GM12878 (cell line): ENCODE measurements around the gene SELENBP1. TPM values are rescaled to one million over a fixed set of nuclear protein-coding genes. Genes with fewer than 3 reads are reported as not detected.

ENCODE experiments used
- BRCA1 ChIP-seq: IDR thresholded peaks from 2 replicates; pipeline ENCODE4 v1.6.1; 2011; ENCODE audit warnings: low read depth, low read length, improper control_type of control experiment
- CBFB ChIP-seq: IDR thresholded peaks from 2 replicates; pipeline ENCODE4 v1.6.1; 2016; ENCODE audit warnings: antibody characterized with exemption, low read depth
- EED ChIP-seq: sonication (generic); IDR thresholded peaks from 2 replicates; pipeline ENCODE4 v1.6.1; 2016; ENCODE audit warnings: antibody characterized with exemption, low read depth
- EGR1 ChIP-seq, 2 experiments: IDR thresholded peaks; 1 replicate in 1 of 2; 2 replicates in 1 of 2; pipeline ENCODE4 v1.6.1; 2011 to 2012; ENCODE audit warnings: low read depth in 2 of 2, low read length in 2 of 2, borderline replicate concordance in 1 of 2, mild to moderate bottlenecking in 1 of 2, moderate library complexity in 1 of 2
- ELK1 ChIP-seq: IDR thresholded peaks from 2 replicates; pipeline ENCODE4 v1.6.1; 2012; ENCODE audit warnings: low read depth, low read length, improper control_type of control experiment
- GATAD2B ChIP-seq: fragments of 450-650 bp; conservative IDR thresholded peaks from 2 replicates; pipeline ENCODE4 v1.6.1; 2017; ENCODE audit warnings: low read depth, mild to moderate bottlenecking, moderate library complexity
- IKZF1 ChIP-seq: fragments of 450-650 bp; conservative IDR thresholded peaks from 2 replicates; pipeline ENCODE4 v1.6.1; 2017; ENCODE audit warnings: antibody characterized with exemption, mild to moderate bottlenecking
- IKZF2 ChIP-seq, 2 experiments: fragments of 450-650 bp; IDR thresholded peaks; 2 replicates each; pipeline ENCODE4 v1.6.1; 2017; ENCODE audit warnings: mild to moderate bottlenecking in 2 of 2, moderate library complexity in 2 of 2
- IRF5 ChIP-seq: fragments of 450-650 bp; IDR thresholded peaks from 2 replicates; pipeline ENCODE4 v1.6.1; 2017; ENCODE audit warnings: borderline replicate concordance
- KAT2A ChIP-seq: conservative IDR thresholded peaks from 2 replicates; pipeline ENCODE4 v1.6.1; 2011; ENCODE audit warnings: low read depth, low read length; ENCODE audit not compliant: control insufficient read depth
- MLLT1 ChIP-seq: fragments of 450-650 bp; IDR thresholded peaks from 2 replicates; pipeline ENCODE4 v1.6.1; 2016; ENCODE audit warnings: mild to moderate bottlenecking
- MTA2 ChIP-seq: fragments of 450-650 bp; IDR thresholded peaks from 2 replicates; pipeline ENCODE4 v1.6.1; 2016; ENCODE audit warnings: low read depth, mild to moderate bottlenecking, moderate library complexity
- NBN ChIP-seq: fragments of 450-650 bp; IDR thresholded peaks from 2 replicates; pipeline ENCODE4 v1.6.1; 2016
- NKRF ChIP-seq: fragments of 450-650 bp; conservative IDR thresholded peaks from 2 replicates; pipeline ENCODE4 v1.6.1; 2017; ENCODE audit warnings: mild to moderate bottlenecking, moderate library complexity
- PAX5 ChIP-seq: IDR thresholded peaks from 2 replicates; pipeline ENCODE4 v1.6.1; 2011; ENCODE audit warnings: low read depth, low read length, borderline replicate concordance
- POLR2A ChIP-seq: IDR thresholded peaks from 2 replicates; pipeline ENCODE4 v1.6.1; 2011; ENCODE audit warnings: low read depth, mild to moderate bottlenecking, low read length
- POLR2AphosphoS5 ChIP-seq: IDR thresholded peaks from 2 replicates; pipeline ENCODE4 v1.6.1; 2011; ENCODE audit warnings: mild to moderate bottlenecking, low read length, inconsistent platforms
- RUNX3 ChIP-seq: IDR thresholded peaks from 2 replicates; pipeline ENCODE4 v1.6.1; 2012; ENCODE audit warnings: low read length, inconsistent platforms
- SMARCA5 ChIP-seq: fragments of 450-650 bp; IDR thresholded peaks from 2 replicates; pipeline ENCODE4 v1.6.1; 2017; ENCODE audit warnings: mild to moderate bottlenecking
- YY1 ChIP-seq: IDR thresholded peaks from 2 replicates; pipeline ENCODE4 v1.6.1; 2011; ENCODE audit warnings: low read depth, mild to moderate bottlenecking, low read length
- ZBED1 ChIP-seq: IDR thresholded peaks from 2 replicates; pipeline ENCODE4 v1.6.1; 2016; ENCODE audit warnings: borderline replicate concordance
- ZNF592 ChIP-seq: fragments of 450-650 bp; IDR thresholded peaks from 2 replicates; pipeline ENCODE4 v1.6.1; 2017; ENCODE audit warnings: mild to moderate bottlenecking, moderate library complexity
- polyA plus RNA-seq, 11 experiments: library from polyadenylated mRNA; depleted of rRNA in 4 of 11; unstranded in 6 of 11; stranded (reverse) in 5 of 11; fragments of >200 nt; fragmentation: Nextera tagmentation in 4 of 11; fragmentation: Illumina TruSeq in 1 of 11; extraction: Ambion mirVana in 4 of 11; extraction: Trizol in 1 of 11; gene quantifications; 1 replicate in 1 of 11; 2 replicates in 10 of 11; pipeline versions ENCODE4 v1.2.1 to v1.2.3, GENCODE V29; 2011 to 2016; ENCODE audit warnings: inconsistent platforms in 2 of 11, missing spikeins in 2 of 11, low read depth in 1 of 11
- total RNA-seq, 4 experiments: library from RNA; depleted of rRNA in 3 of 4; stranded (reverse); fragments of >200 nt in 3 of 4; fragmentation: Illumina TruSeq in 1 of 4; extraction: Trizol in 1 of 4; gene quantifications; 2 replicates each; pipeline versions ENCODE4 v1.2.1 to v1.2.3, GENCODE V29; 2013 to 2021

SELENBP1 gene
- total and polyA plus RNA-seq, 10 of the 15 experiments (the other 5 are each of a cell fraction or from before 2014, with no cell fraction given) = 0.41 TPM; not detected in 9

- TF ChIP-seq ELK1 (0 out of 2 replicates have a peak, but pooled peaks have one; percentile 9), EGR1 (IDR thresholded peaks at IDR 0.05; ENCODE audit: borderline replicate concordance in 1 of 2, low read depth in 2 of 2, low read length in 2 of 2) (no peak; a peak in 1 of 3 replicates), EED (peak; percentile 93), NKRF (peak; percentile 50), POLR2A (peak; percentile 83), MTA2 (no peak), ZNF592 (0 out of 2 replicates have a peak, but pooled peaks have one; percentile 53), SMARCA5 (peak; percentile 74; the same call in 1 of the 2 replicates), NBN (peak; percentile 15), IKZF1 (peak; percentile 89), IKZF2 (IDR thresholded peaks at IDR 0.05) (peak; percentile 89 to 93), KAT2A (no peak), IRF5 (peak; percentile 95), RUNX3 (peak; percentile 57; the same call in 1 of the 2 replicates), ZBED1 (no peak), PAX5 (0 out of 2 replicates have a peak, but pooled peaks have one; percentile 5), YY1 (peak; percentile 71), CBFB (peak; percentile 5; the same call in 1 of the 2 replicates), MLLT1 (no peak), POLR2AphosphoS5 (peak; percentile 60; the same call in 1 of the 2 replicates), GATAD2B (no peak), BRCA1 (no peak)
Observed at GRCh38 chr1:151327223-151327902, 45.1 kb downstream of the SELENBP1 start, which contains the start of gene PI4KB (continued).
